Activated CD4-positive, alpha-beta T cell treated with anti-CD3 and anti-CD28 coated beads, Interleukin-2, amount 10 ng/mL, durations not matched to agents 7 days and 5 days (primary cell): Measurements from ENCODE around the gene GABRG3. TPM values are rescaled to one million over a fixed set of nuclear protein-coding genes. Genes with fewer than 3 reads are reported as not detected.

Experiments used
- CTCF ChIA-PET: fragments of 350-600 bp; sonication (Branson Sonifier 250); formaldehyde crosslinking; loops from one replicate; lab custom pipeline; 2021; ENCODE audit warnings: antibody characterized with exemption; lab: Charles Lee
- POLR2A ChIA-PET: fragments of 350-600 bp; sonication (Branson Sonifier 250); formaldehyde crosslinking; loops from one replicate; lab custom pipeline; 2021; ENCODE audit warnings: antibody characterized with exemption; lab: Charles Lee
- DNase-seq: peaks from one replicate; pipeline ENCODE4 v3.0.0-alpha.2; 2020
- H3K27ac Mint-ChIP-seq: one replicate; pipeline ENCODE4 v1.8.0; 2021; ENCODE audit warnings: mild to moderate bottlenecking, moderate library complexity, mixed read lengths
- H3K27me3 Mint-ChIP-seq: one replicate; pipeline ENCODE4 v1.8.0; 2021; ENCODE audit warnings: mixed read lengths
- H3K36me3 Mint-ChIP-seq: one replicate; pipeline ENCODE4 v1.8.0; 2021; ENCODE audit warnings: low read depth, mixed read lengths
- H3K4me1 Mint-ChIP-seq: one replicate; pipeline ENCODE4 v1.8.0; 2021; ENCODE audit warnings: mixed read lengths
- H3K4me3 Mint-ChIP-seq: one replicate; pipeline ENCODE4 v1.8.0; 2021; ENCODE audit warnings: mild to moderate bottlenecking, moderate library complexity, mixed read lengths
- H3K9me3 Mint-ChIP-seq: one replicate; pipeline ENCODE4 v1.8.0; 2021; ENCODE audit warnings: mixed read lengths
- total RNA-seq, 2 experiments: library from RNA; stranded (reverse); gene quantifications; one replicate each; pipeline ENCODE4 v1.2.3, GENCODE V29; 2021

The GABRG3 gene
- total RNA-seq, 2 experiments from 2014 or later: not detected

- Mint-ChIP-seq H3K27me3 (no peaks in the 10 kb centered on the region), H3K27ac (no peak overlapping the region), H3K9me3 (peaks cover 11% of the 10 kb centered on the region), H3K4me1 (no peaks in the 10 kb centered on the region), H3K4me3 (no peak overlapping the region), H3K36me3 (no peaks in the 10 kb centered on the region)
- POLR2A ChIA-PET: no interaction called here
- DNase-seq: no peak
- CTCF ChIA-PET: no interaction called here
Observed at GRCh38 chr15:27456807-27457206, 485.8 kb downstream of the GABRG3 start.

GRCh38 chr15:27457766-27458165 lies 486.8 kb downstream of the GABRG3 start:
- Mint-ChIP-seq H3K27ac (no peak overlapping the region), H3K9me3 (peaks cover 14% of the 10 kb centered on the region), H3K27me3 (no peaks in the 10 kb centered on the region), H3K4me1 (no peaks in the 10 kb centered on the region), H3K36me3 (no peaks in the 10 kb centered on the region), H3K4me3 (no peak overlapping the region)
- no peak for DNase-seq
- ChIA-PET POLR2A (no interaction called here), CTCF (no interaction called here)

- Mint-ChIP-seq H3K27ac (no peak overlapping the region), H3K4me1 (no peaks in the 10 kb centered on the region), H3K4me3 (no peak overlapping the region), H3K9me3 (peaks cover 14% of the 10 kb centered on the region), H3K27me3 (no peaks in the 10 kb centered on the region), H3K36me3 (no peaks in the 10 kb centered on the region)
- DNase-seq: no peak
- ChIA-PET CTCF (no interaction called here), POLR2A (no interaction called here)
Observed at GRCh38 chr15:27458345-27459084, 487.5 kb downstream of the GABRG3 start.

GRCh38 chr15:27459836-27460235 lies 488.9 kb downstream of the GABRG3 start:
- Mint-ChIP-seq H3K4me3 (no peak overlapping the region), H3K36me3 (no peaks in the 10 kb centered on the region), H3K4me1 (no peaks in the 10 kb centered on the region), H3K27ac (no peak overlapping the region), H3K9me3 (peaks cover 14% of the 10 kb centered on the region), H3K27me3 (no peaks in the 10 kb centered on the region)
- ChIA-PET CTCF (no interaction called here), POLR2A (no interaction called here)
- no peak for DNase-seq

GRCh38 chr15:27461181-27461580 lies 490.2 kb downstream of the GABRG3 start:
- DNase-seq: no peak
- ChIA-PET CTCF (no interaction called here), POLR2A (no interaction called here)
- H3K27me3 Mint-ChIP-seq: no peaks in the 10 kb centered on the region
- H3K4me3 Mint-ChIP-seq: no peak overlapping the region
- no peaks in the 10 kb centered on the region for H3K4me1 Mint-ChIP-seq
- H3K36me3 Mint-ChIP-seq: no peaks in the 10 kb centered on the region
- H3K9me3 Mint-ChIP-seq: peaks cover 15% of the 10 kb centered on the region
- H3K27ac Mint-ChIP-seq: no peak overlapping the region

GRCh38 chr15:27463525-27464088 lies 492.6 kb downstream of the GABRG3 start:
- H3K27me3 Mint-ChIP-seq: no peaks in the 10 kb centered on the region
- DNase-seq: no peak
- H3K9me3 Mint-ChIP-seq: peaks cover 20% of the 10 kb centered on the region
- H3K4me3 Mint-ChIP-seq: no peak overlapping the region
- no peaks in the 10 kb centered on the region for H3K36me3 Mint-ChIP-seq
- POLR2A ChIA-PET: no interaction called here
- CTCF ChIA-PET: no interaction called here
- H3K4me1 Mint-ChIP-seq: no peaks in the 10 kb centered on the region
- no peak overlapping the region for H3K27ac Mint-ChIP-seq

GRCh38 chr15:27464941-27465612 lies 494.1 kb downstream of the GABRG3 start:
- H3K4me1 Mint-ChIP-seq: no peaks in the 10 kb centered on the region
- no peak for DNase-seq
- ChIA-PET CTCF (no interaction called here), POLR2A (no interaction called here)
- no peaks in the 10 kb centered on the region for H3K27me3 Mint-ChIP-seq
- H3K27ac Mint-ChIP-seq: no peak overlapping the region
- no peak overlapping the region for H3K4me3 Mint-ChIP-seq
- H3K36me3 Mint-ChIP-seq: no peaks in the 10 kb centered on the region
- peaks cover 21% of the 10 kb centered on the region for H3K9me3 Mint-ChIP-seq

- DNase-seq: no peak
- peaks cover 15% of the 10 kb centered on the region for H3K9me3 Mint-ChIP-seq
Observed at GRCh38 chr15:27466758-27467157, 495.8 kb downstream of the GABRG3 start.

GRCh38 chr15:27468151-27468591 lies 497.2 kb downstream of the GABRG3 start:
- Mint-ChIP-seq H3K4me3 (no peak overlapping the region), H3K36me3 (no peaks in the 10 kb centered on the region), H3K4me1 (no peaks in the 10 kb centered on the region), H3K27me3 (no peaks in the 10 kb centered on the region), H3K27ac (no peak overlapping the region), H3K9me3 (peaks cover 13% of the 10 kb centered on the region)
- DNase-seq: no peak
- ChIA-PET POLR2A (no interaction called here), CTCF (no interaction called here)

More at GRCh38 chr15:27466758-27467157, 495.8 kb downstream of the GABRG3 start:
- H3K4me3 Mint-ChIP-seq: no peak overlapping the region
- H3K4me1 Mint-ChIP-seq: no peaks in the 10 kb centered on the region
- H3K27me3 Mint-ChIP-seq: no peaks in the 10 kb centered on the region
- ChIA-PET CTCF (no interaction called here), POLR2A (no interaction called here)
- H3K36me3 Mint-ChIP-seq: no peaks in the 10 kb centered on the region
- no peak overlapping the region for H3K27ac Mint-ChIP-seq

- DNase-seq: no peak
- no peaks in the 10 kb centered on the region for H3K27me3 Mint-ChIP-seq
- ChIA-PET POLR2A (no interaction called here), CTCF (no interaction called here)
- H3K4me1 Mint-ChIP-seq: no peaks in the 10 kb centered on the region
- H3K36me3 Mint-ChIP-seq: no peaks in the 10 kb centered on the region
- H3K27ac Mint-ChIP-seq: no peak overlapping the region
- H3K9me3 Mint-ChIP-seq: peaks cover 19% of the 10 kb centered on the region
- no peak overlapping the region for H3K4me3 Mint-ChIP-seq
Observed at GRCh38 chr15:27473845-27474244, 502.9 kb downstream of the GABRG3 start.

GRCh38 chr15:27475395-27475794 lies 504.4 kb downstream of the GABRG3 start:
- H3K4me1 Mint-ChIP-seq: no peaks in the 10 kb centered on the region
- no peak for DNase-seq
- ChIA-PET CTCF (no interaction called here), POLR2A (no interaction called here)
- H3K27ac Mint-ChIP-seq: no peak overlapping the region
- no peaks in the 10 kb centered on the region for H3K36me3 Mint-ChIP-seq
- peaks cover 17% of the 10 kb centered on the region for H3K9me3 Mint-ChIP-seq
- no peak overlapping the region for H3K4me3 Mint-ChIP-seq
- H3K27me3 Mint-ChIP-seq: no peaks in the 10 kb centered on the region

GRCh38 chr15:27479296-27480140 lies 508.5 kb downstream of the GABRG3 start:
- ChIA-PET CTCF (no interaction called here), POLR2A (no interaction called here)
- Mint-ChIP-seq H3K4me3 (no peak overlapping the region), H3K36me3 (no peaks in the 10 kb centered on the region), H3K27me3 (no peaks in the 10 kb centered on the region), H3K27ac (no peak overlapping the region), H3K9me3 (peaks cover 20% of the 10 kb centered on the region), H3K4me1 (no peaks in the 10 kb centered on the region)
- DNase-seq: no peak

- ChIA-PET CTCF (no interaction called here), POLR2A (no interaction called here)
- no peak overlapping the region for H3K4me3 Mint-ChIP-seq
- DNase-seq: no peak
- no peak overlapping the region for H3K27ac Mint-ChIP-seq
- H3K27me3 Mint-ChIP-seq: no peaks in the 10 kb centered on the region
- H3K36me3 Mint-ChIP-seq: no peaks in the 10 kb centered on the region
- no peaks in the 10 kb centered on the region for H3K4me1 Mint-ChIP-seq
- H3K9me3 Mint-ChIP-seq: peaks cover 21% of the 10 kb centered on the region
Observed at GRCh38 chr15:27480141-27480530, 509.2 kb downstream of the GABRG3 start.
